ENCODE data around the gene DIP2C. TPM values are rescaled to one million over a fixed set of nuclear protein-coding genes. Genes with fewer than 3 reads are reported as not detected.

DIP2C gene
- total and polyA plus RNA-seq, 2 donors from 2014 or later, result 6.2 to 22.6 TPM

DNA sequence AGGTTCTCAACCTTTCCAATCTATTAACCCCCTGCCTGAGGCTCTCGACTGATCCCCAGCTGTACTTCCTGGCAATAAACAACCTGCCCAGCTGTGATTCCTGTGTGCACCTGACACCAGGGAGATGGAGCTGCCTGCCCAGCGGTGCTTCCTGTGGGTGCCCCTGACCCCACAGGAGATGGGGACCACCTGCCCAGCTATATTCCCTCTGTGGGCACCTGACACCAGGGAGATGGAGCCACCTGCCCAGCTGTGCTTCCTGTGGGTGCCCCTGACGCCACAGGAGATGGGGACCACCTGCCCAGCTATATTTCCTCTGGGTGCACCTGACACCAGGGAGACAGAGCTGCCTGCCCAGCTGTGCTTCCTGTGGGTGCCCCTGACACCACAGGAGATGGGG lies 184.0 kb downstream of the DIP2C start:
- Histone ChIP-seq H3K9ac (ENCODE audit: low read length in 3 of 3) (no peak overlapping the region), H3K27me3 (ENCODE audit: control insufficient read depth, insufficient read depth, low read length) (no peaks in the 10 kb centered on the region), H3K4me1 (ENCODE audit: control insufficient read depth in 2 of 3, insufficient read depth in 2 of 3, low read depth in 1 of 3, low read length in 3 of 3) (peaks cover 0 to 6% (median 0%) of the 10 kb centered on the region in 3 donors), H3K27ac (ENCODE audit: low read depth in 2 of 2, low read length in 2 of 2) (no peak overlapping the region), H3K36me3 (ENCODE audit: control insufficient read depth in 2 of 3, insufficient read depth in 3 of 3, low read length in 3 of 3) (no peaks in the 10 kb centered on the region), H3K9me3 (ENCODE audit: control insufficient read depth in 2 of 3, insufficient read depth in 1 of 3, low read length in 3 of 3) (no peaks in the 10 kb centered on the region), H3K4me3 (ENCODE audit: low read length in 3 of 3) (no peak overlapping the region)
- intact Hi-C loops (cut with DNase I), result no loop called here
- TF ChIP-seq CTCF (IDR thresholded peaks at IDR 0.05; ENCODE audit: borderline replicate concordance, extremely low read depth, insufficient read depth), result no peak
- DNase-seq, result peak in 2 of 5 donors; percentile 10 to 40
- FAIRE-seq, result no peak

DNA sequence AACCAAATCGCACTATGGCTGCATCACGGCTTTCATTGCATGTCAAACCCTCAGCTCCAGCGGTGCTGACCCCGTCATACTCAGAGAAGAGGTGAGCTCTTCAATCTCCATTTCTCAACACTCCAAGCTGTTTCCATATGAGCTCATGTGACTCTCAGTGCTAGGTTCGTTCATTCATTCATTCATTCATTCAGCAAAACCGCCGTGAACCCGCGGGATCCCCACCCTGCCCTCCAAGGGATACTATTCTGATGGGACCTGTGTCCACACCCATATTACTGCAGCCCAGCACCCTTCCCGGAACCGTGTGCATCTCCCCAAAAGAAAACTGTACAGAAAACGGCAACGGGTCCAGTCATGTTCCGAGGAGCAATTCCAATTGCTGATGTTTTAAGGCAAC lies 184.7 kb downstream of the DIP2C start:
- H3K9me3 ChIP-seq (ENCODE audit: control insufficient read depth in 2 of 3, insufficient read depth in 1 of 3, low read length in 3 of 3), result no peaks in the 10 kb centered on the region
- H3K27me3 ChIP-seq (ENCODE audit: control insufficient read depth, insufficient read depth, low read length), result no peaks in the 10 kb centered on the region
- no peak overlapping the region for H3K4me3 ChIP-seq (ENCODE audit: low read length in 3 of 3)
- H3K4me1 ChIP-seq (ENCODE audit: control insufficient read depth in 2 of 3, insufficient read depth in 2 of 3, low read depth in 1 of 3, low read length in 3 of 3), result peaks cover 0 to 6% (median 2%) of the 10 kb centered on the region in 3 donors
- H3K27ac ChIP-seq (ENCODE audit: low read depth in 2 of 2, low read length in 2 of 2), result no peak overlapping the region
- intact Hi-C loops (cut with DNase I), result no loop called here
- H3K36me3 ChIP-seq (ENCODE audit: control insufficient read depth in 2 of 3, insufficient read depth in 3 of 3, low read length in 3 of 3), result no peaks in the 10 kb centered on the region
- TF ChIP-seq CTCF (IDR thresholded peaks at IDR 0.05; ENCODE audit: borderline replicate concordance, extremely low read depth, insufficient read depth), result no peak
- DNase-seq (no peak), FAIRE-seq (no peak)
- H3K9ac ChIP-seq (ENCODE audit: low read length in 3 of 3), result no peak overlapping the region

GRCh38 chr10:504121-504611 lies 185.3 kb downstream of the DIP2C start:
- Histone ChIP-seq H3K4me3 (ENCODE audit: low read length in 3 of 3) (no peak overlapping the region), H3K4me1 (ENCODE audit: control insufficient read depth in 2 of 3, insufficient read depth in 2 of 3, low read depth in 1 of 3, low read length in 3 of 3) (peaks cover 0 to 6% (median 2%) of the 10 kb centered on the region in 3 donors), H3K27ac (ENCODE audit: low read depth in 2 of 2, low read length in 2 of 2) (no peak overlapping the region), H3K9me3 (ENCODE audit: control insufficient read depth in 2 of 3, insufficient read depth in 1 of 3, low read length in 3 of 3) (no peaks in the 10 kb centered on the region), H3K36me3 (ENCODE audit: control insufficient read depth in 2 of 3, insufficient read depth in 3 of 3, low read length in 3 of 3) (no peaks in the 10 kb centered on the region), H3K9ac (ENCODE audit: low read length in 3 of 3) (no peak overlapping the region), H3K27me3 (ENCODE audit: control insufficient read depth, insufficient read depth, low read length) (no peaks in the 10 kb centered on the region)
- FAIRE-seq, result no peak
- intact Hi-C loops (cut with DNase I), result no loop called here
- no peak for TF ChIP-seq CTCF (IDR thresholded peaks at IDR 0.05; ENCODE audit: borderline replicate concordance, extremely low read depth, insufficient read depth)
- peak in 3 of 5 donors; percentile 44 to 51 (median 51) for DNase-seq

- Histone ChIP-seq H3K36me3 (ENCODE audit: control insufficient read depth in 2 of 3, insufficient read depth in 3 of 3, low read length in 3 of 3) (no peaks in the 10 kb centered on the region), H3K4me1 (ENCODE audit: control insufficient read depth in 2 of 3, insufficient read depth in 2 of 3, low read depth in 1 of 3, low read length in 3 of 3) (peaks cover 0 to 6% (median 2%) of the 10 kb centered on the region in 3 donors), H3K9ac (ENCODE audit: low read length in 3 of 3) (no peak overlapping the region), H3K27me3 (ENCODE audit: control insufficient read depth, insufficient read depth, low read length) (no peaks in the 10 kb centered on the region), H3K9me3 (ENCODE audit: control insufficient read depth in 2 of 3, insufficient read depth in 1 of 3, low read length in 3 of 3) (no peaks in the 10 kb centered on the region), H3K27ac (ENCODE audit: low read depth in 2 of 2, low read length in 2 of 2) (no peak overlapping the region), H3K4me3 (ENCODE audit: low read length in 3 of 3) (no peak overlapping the region)
- intact Hi-C loops (cut with DNase I), result no loop called here
- FAIRE-seq (no peak), DNase-seq (peak in 1 of 5 donors; percentile 23)
- no peak for TF ChIP-seq CTCF (IDR thresholded peaks at IDR 0.05; ENCODE audit: borderline replicate concordance, extremely low read depth, insufficient read depth)
These were observed 187.9 kb downstream of the DIP2C start for GRCh38 chr10:501596-501995.

All from kidney (tissue), 14 donors.